ENCODE data around the gene KCNJ11. TPM values are rescaled to one million over a fixed set of nuclear protein-coding genes. Genes with fewer than 3 reads are reported as not detected.
"Not testable (repeated sequence)": the region's sequence is repeated elsewhere in the genome, so short reads cannot be mapped to it uniquely, and the experiment has no call there.

Gene KCNJ11
- polyA plus RNA-seq (ENCODE audit: insufficient read depth in 1 of 5, insufficient read length in 5 of 5, low replicate concordance in 1 of 5): 10 to 100 TPM in 2 of 5 donors, 1 to 10 TPM in 3; 4.4 to 11.9 (median 6.4) TPM
- long read RNA-seq, donor 1, partial matches to known transcripts: 0 of 2 reads
- long read RNA-seq, donor 1, other reads (novel, unspliced or antisense): 0 of 2 reads
- long read RNA-seq, donor 2, partial matches to known transcripts: 0 of 2 reads
- long read RNA-seq, donor 2, other reads (novel, unspliced or antisense): 0 of 2 reads
- long read RNA-seq, donor 3, transcript KCNJ11-201 (1 exons, 2,801 nt): major isoform, 5 of 5 reads
- long read RNA-seq, donor 3, partial matches to known transcripts: 0 of 5 reads
- long read RNA-seq, donor 3, other reads (novel, unspliced or antisense): 0 of 5 reads
- long read RNA-seq, donor 4, transcript KCNJ11-201 (1 exons, 2,801 nt): major isoform, 5 of 5 reads
- long read RNA-seq, donor 4, partial matches to known transcripts: 0 of 5 reads
- long read RNA-seq, donor 4, other reads (novel, unspliced or antisense): 0 of 5 reads
- long read RNA-seq, donor 5, transcript KCNJ11-201 (1 exons, 2,801 nt): major isoform, 5 of 5 reads
- long read RNA-seq, donor 5, partial matches to known transcripts: 0 of 5 reads
- long read RNA-seq, donor 5, other reads (novel, unspliced or antisense): 0 of 5 reads
- long read RNA-seq, donor 6, partial matches to known transcripts: 0 of 3 reads
- long read RNA-seq, donor 6, other reads (novel, unspliced or antisense): 0 of 3 reads
- long read RNA-seq, donor 7, transcript KCNJ11-201 (1 exons, 2,801 nt): major isoform, 5 of 5 reads
- long read RNA-seq, donor 7, partial matches to known transcripts: 0 of 5 reads
- long read RNA-seq, donor 7, other reads (novel, unspliced or antisense): 0 of 5 reads
- long read RNA-seq, donor 8, partial matches to known transcripts: 0 of 2 reads
- long read RNA-seq, donor 8, other reads (novel, unspliced or antisense): 0 of 2 reads

DNA sequence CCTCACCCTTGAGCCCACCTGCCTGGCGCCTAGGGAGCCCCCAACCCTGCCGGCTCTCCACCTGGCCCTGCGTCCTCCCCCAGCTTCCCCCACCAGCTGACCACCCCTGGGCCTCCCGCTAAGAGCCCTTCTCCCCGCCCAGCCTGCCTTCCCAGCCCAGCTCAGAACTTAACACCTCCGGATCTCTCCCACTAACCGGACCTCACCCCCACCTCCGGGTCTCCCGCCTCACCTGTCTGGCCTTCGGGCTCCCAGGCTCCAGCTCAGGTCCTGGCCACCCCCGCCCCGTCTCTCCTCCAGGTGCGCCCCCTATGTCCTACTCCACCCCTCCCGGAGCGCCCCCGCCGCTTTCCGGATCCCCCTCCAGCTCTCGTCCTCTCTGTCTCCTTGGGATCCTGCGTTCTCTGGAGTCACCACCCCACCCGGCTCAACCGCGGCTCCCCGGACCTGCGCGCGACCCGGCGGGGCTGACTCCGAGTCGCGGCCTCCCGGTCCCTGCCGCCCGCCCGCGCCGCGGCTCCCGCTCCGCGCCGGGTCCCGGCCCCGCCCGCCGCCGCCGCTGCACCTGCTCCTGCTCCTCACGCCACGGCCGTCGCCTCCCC is at the start of gene KCNJ11:
Gene KCNJ11 (minus strand): TSS at position 51 of the 602 bp plus-strand sequence. CDS start 568 bp downstream, outside the sequence.
- DNase-seq: no peak

DNA sequence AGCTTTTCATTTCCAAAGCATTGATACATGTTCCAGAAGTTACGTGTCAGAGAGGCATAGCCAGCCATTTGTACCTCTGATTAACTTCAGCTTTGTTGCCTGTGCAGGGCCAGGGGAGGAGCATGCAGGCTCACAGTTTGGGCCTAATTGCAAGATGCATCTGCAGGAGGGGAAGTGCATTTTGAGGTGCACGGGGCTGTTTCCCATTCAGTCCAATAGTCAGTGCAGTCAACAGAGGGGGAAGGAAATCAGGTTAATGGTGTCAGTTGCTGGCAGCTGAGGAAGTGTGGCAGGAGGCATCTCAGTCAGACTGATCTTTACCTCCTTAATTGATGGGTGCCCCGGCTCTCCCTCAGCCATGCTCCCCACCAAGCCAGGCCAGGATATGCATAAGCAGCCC is 48.9 kb upstream of the KCNJ11 start:
- no peak for DNase-seq

DNA sequence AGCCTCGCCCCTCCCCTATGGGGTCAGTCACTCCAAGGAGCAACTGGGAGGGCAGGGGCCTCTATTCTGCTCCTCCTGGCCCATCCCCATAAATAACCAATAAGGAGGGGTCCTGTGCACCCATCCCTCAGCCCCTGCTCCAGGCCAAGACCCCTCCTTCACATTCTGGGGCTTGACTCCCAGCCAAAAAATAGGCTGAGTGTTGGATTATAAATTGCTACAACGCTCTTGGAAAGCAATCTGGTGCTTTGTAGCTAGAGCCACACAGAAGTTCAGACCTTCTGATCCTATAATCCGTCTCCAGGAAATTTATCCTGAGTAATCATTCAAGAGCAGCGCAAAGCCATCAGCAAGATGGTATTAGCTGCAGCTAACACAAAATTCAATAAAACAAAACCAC is 45.6 kb upstream of the KCNJ11 start:
- no peak for DNase-seq

DNA sequence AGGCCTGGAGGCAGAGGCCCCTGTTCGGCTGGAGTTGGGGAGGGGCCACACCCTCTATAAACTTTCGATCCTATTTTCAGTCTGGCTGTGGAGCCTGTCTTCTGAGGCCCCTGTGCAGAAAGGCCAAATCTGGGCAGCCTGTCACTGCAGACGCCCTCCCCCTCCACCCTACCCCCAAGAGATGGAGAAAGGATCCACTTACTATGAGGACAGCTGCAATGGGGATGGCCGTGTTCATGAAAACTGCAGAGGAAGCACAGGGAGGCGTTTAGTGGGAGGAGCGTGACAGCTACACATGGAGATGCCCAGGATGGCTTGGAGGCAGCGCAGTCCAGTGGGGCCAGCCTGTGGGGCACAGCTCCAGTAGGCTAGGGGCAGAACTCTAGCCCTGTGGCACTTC is 43.5 kb upstream of the KCNJ11 start:
- DNase-seq: no peak

DNA sequence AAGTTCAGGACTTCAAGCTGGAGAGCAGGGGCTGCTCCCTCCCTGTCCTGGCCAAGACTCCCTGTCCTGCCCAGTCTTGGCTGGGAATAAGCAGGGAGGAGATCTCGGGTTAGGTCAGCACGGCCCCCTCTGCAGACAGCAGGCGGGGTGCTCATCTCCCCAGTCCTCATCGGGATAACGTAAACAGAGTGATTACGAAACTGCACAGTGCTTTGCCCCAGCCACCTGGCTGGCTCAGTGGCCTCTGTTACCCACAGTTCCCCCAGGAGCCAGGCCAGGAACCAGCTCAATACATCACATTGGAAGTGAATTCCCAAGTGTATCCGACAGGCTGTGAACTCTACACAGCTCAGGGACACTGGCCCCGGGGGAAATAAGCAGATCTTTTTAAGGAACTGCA is 42.7 kb upstream of the KCNJ11 start:
- no peak for DNase-seq

DNA sequence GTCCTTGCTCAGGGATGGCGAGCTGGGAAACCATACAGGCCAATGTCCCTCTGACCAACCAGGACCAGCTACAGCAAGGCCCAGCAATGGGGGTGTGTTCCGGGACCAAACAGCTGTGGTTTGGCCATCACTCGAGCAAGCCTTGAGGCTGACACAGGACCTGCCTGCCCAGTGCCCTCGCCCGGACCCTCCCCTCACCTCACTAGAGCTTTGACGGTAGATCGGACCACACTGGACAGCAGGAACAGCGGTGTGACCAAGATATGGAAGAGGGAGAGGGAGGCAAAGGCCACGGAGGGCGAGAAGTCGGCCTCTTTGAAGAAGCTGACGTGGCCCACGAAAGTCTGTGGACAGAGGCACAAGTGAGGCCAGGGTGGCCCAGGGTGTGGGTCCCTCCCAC is 42.2 kb upstream of the KCNJ11 start:
- no peak for DNase-seq

DNA sequence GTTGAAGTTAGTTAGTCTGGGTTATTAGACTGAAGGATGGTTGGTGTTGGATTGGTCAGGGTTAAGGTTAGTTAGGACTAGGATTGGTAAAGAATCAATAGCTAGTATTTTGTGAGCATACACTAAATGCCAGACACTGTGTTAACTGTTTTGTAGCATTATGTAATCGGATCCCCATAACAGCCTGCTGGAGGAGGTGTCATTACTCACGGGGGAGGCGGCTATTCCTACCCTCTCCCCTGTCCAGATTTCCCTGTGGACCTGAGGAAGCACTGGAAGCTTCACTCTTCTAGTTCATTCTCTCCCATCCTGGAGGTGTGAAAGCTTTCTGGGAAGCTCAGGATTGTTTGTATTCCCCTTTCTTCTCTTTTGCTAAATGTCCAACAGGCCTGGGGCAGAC is 40.5 kb upstream of the KCNJ11 start:
- DNase-seq: no peak

DNA sequence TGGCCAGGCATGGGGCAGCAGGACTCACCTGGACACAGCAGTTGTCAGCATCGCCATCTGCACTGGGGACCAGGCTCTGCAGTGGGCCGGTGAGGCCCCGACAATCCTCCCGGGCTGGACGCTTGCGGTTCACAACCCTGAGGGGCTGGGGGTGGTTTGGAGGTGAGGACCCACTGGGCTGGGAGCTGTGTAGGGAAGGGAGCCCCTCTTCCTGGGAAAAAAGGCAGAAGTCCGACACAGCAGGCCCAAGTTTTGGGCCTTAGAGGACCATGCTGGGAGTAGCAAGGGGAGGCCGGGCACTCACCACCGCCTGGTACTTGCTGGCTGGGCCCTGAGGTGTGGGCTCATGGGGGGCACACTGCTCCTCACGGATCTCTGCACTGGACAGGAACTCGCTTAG is 39.8 kb upstream of the KCNJ11 start:
- no peak for DNase-seq

DNA sequence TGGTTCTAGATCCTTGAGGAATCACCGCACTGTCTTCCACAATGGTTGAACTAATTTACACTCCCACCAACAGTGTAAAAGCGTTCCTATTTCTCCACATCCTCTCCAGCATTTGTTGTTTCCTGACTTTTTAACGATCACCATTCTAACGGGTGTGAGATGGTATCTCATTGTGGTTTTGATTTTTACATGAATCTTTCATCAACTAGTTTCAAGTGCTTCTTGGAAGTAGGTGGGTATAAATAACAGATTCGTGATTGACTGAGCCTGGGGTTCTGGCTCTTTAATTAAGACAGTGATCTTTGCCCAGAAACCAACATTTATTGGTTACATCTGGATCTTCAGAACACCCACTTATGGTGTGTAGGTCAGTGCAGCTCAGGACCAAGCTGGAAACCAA is 37.8 kb upstream of the KCNJ11 start:
- DNase-seq: not testable (repeated sequence)

DNA sequence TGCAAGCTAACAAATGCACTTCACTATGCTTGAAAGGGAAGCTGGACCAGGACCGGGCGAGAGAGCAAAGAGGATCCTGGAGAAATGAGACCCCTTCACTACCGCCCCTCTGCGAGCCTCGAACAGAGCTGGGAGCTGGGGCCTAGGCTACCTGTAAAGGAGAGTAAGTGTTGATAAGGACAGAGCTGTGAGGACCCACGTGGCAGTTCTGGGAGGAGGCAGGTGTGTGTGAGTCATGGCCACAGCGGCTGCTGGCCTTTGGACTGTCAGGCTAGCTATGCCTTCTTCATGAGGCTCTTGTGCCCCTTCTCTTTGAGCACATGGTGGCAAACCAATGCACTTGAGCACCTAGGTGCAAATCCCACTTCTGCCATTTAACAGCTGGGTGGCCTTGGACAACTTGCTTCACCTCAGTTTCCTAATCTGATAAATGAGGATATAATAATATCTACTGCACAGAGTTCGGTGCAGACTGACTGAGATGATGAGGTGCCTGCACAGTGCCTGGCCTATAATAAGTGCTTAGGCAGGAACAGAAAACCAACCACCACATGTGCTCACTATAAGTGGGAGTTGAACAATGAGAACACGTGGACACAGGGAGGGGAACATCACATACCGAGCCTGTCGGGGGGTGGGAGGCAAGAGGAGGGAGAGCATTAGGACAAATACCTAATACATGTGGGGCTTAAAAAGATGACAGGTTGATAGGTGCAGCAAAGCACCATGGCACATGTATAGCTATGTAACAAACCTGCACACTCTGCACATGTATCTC is 35.3 kb upstream of the KCNJ11 start:
- no peak for DNase-seq

DNA sequence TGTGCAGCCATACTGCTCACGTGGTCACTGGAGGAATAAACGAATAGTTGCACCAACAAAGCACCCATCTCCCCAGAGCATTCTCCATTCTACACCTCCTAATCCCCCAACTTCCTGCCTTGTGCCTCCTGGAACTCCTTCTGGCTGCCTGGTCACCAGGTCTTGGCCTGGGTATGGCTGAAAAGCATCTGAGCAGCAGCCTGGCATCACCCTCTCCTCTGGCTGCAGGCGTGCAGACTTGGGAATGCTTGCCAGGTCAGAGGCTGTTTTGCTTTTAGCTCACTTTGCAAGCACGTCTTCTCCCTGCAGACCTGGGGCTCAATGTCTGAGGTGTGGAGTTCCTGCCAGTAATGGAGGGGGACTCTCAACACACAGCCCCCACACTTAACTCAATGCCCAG is 33.3 kb upstream of the KCNJ11 start:
- no peak for DNase-seq

DNA sequence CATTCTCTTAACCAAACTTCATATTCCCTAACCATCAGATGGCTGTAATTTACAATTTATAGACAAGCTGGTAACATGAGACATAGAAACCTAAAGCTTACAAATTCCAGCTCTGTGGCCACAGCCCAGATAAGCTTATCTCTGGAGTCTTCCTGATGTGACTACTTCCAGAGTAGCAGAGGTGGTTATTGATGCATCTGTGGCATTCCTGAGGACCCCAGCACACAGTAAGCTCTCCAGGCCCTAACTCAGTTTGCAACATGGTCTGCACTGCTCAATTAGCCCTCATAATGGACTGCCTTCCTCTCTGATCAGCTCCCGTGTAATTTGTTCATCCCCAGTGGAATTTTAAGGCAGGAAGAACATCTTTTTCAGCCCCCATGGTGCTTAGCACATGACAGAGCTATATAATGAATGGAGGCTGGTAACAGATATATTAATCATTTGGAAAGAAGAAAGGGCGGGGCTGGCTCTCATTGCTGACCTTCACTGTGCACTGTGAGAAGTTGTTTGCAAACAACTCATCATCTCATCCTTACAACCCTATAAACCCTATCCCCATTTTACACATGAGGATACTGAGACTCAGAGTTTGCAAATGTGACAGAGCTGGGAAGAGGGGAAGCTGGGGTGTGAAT is 30.1 kb upstream of the KCNJ11 start:
- no peak for DNase-seq

DNA sequence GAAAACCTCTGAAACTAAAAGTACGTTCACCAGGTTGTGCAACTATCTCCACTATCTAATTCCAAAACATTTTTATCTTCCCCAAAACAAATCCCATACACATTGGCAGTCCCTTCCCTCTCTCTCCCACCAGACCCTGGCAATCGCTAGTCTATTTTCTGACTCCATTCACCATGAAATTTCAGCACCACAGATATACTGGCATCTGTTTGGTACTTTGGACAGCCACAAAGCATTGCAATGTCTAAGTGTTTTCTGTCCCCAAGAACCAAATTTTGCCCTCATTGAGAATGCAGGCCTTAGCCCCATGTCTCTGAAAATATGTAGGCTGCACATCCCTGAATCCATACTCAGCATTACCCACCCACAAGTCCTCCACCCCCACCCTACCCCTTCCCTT is 28.0 kb upstream of the KCNJ11 start:
- no peak for DNase-seq

DNA sequence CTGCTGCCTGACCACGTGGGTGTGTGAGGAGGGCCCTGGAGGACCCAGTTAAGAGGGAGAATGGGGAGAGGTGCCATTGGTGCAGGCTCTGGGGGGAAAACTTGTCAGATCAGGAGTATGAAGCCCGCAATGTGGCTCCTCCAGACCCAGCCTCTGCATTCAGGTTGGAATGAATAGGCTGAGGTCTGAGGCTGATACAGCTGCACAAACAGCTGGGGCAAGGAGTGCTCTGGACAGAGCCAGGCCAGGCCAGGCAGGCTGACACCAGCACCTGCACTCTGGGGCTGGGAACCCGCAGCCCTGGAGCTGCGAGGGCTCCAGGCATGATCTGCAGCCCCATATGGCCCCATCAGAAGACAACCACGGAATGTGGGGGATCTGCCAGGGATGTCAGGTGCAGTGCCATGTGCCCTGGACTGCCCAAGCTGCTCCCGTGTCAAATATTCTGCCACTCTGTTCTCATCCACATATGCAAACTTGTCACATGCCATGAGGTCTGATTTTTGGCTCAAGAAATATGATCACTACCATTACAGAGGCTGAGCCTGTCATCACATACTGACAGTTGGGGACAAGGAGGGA is 27.2 kb upstream of the KCNJ11 start:
- DNase-seq: no peak

DNA sequence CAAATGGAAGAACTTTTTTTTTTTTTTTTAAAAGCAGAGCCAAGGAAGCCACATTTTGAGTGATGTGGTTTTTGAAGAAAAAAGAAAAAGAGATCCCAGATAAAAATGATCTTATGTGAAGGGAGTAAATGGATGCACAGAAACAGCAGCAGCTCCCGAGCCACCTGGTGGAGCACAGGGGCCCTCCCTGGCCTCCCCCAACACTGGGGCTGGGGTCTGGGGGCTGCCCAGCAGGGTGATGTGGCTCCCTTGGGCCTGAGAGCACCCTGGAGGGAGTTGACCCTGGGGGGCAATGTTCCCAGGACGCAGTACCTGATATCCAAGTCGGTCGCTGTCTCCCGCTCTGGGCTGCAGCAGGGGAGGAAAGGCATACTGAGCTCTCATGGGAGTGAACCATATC is 26.5 kb upstream of the KCNJ11 start:
- no peak for DNase-seq

DNA sequence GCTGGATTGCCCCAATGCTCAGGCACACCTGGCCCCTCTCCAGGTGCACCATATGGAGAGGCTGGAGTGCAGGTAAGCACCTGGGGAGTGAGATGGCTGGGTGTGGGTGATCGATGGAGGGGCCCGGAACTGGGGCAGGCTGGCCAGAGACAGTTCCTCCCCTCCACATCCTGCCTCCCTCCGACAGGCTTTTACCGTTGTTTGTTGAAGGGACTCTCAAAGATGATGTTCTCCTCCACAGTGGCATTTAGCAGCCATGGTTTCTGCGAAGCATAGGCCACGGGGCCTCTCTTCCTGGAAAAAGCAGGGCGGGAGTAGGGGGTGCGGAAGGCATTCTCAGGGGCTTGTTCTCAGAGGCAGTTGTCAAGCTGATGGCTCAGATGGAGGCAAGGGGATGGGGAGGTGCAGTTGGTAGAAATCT is 25.9 kb upstream of the KCNJ11 start:
- DNase-seq: no peak

DNA sequence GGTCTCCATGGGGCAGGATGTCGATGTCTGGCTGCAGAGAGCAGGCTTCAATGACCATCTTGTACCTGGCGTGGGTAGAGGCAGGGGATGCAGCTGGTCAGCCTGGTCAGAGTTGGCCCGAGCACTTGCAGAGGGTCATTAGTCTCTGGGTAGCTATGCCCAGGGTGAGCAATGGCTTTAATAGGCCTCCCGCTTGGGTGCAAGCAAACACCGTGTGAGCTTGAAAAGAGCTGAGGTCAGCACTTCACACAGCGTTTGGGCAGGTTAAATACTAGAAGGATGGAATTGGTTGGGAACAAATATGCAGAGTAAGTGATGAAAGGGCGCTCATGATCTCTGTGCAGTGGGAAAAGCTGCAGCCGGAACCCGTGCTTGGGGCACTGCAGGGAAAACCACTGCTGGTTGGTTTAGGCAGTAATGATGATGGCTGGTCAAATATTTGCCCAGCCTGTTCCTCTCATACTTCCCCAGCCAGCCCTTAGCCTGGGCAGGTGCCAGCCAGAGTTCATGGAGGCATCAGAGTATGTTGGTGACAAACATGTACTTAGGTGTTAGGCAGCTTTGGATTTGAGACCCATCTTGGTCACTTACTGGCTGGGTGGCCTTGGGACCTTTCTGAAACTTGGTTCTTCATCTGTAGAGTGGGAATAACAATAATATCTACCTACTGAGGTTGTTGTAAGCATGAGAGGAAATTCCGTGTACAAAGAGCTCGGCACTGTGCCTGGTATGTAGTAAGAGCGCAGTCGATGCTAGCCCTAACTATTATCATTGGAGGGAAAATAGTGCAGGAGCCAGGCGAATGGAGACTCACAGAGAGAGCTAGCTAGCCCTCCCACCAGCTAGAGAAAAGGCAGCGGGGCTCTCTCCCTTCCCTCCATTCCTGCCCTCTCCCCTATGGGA is 25.2 kb upstream of the KCNJ11 start:
- peak; percentile 55 to 56 for DNase-seq

DNA sequence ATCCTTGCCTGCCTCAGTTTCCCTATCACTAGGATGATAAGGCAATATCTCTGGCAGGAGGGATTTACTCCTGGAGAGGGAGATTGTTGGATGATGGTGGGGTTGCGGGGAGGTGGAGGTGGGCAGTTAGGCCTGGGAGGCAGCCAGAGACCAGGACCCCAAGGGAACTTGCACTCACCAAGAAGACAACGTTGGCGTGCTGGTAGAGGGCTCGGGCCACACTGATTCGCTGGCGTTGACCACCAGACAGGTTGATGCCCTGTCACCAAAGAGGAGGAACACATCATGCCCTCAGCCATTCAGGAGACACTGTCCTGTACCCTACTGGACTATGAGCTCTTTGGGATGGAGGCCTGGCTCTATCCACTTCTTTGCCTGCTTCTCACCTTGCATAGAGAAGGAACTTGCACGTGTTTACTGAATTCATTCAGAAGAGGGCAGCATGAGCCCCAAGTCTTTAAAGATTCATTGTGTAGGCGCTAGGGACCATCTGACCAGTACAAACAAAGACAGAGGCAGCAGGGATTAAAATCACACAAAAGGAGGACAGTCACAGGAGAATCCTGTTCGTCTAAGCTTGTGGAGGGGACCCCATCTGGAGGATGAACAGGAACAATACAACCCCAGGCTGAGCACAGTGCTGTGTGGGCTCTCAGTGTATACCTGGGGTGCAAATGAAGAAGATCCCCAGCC is 24.2 kb upstream of the KCNJ11 start:
- no peak for DNase-seq

DNA sequence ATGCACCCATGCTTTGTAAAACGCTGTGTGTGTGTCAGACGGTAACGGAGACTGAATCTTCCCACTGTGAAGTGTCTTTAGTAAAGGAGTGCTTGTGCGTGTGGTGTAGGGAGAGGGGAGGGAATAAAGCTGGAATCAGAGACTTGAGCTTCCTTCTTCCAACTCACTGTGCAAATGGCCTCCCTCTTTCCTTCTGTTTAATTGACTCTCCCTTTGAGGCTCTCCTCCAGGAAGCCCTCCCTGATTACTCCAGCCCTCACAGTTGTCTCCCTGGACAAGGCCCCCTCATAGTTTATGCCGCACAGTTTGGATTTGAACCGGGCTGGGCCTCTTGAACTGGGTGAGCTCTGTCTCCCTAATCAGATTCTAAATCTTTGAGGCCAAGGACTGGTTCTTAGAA is 23.0 kb upstream of the KCNJ11 start:
- no peak for DNase-seq

Data from right lung (tissue), 10 donors.